Cortex of kidney (tissue), 1 donor: Measurements from ENCODE around the gene VEZF1.

Experiments used
- DNase-seq: peaks from one replicate; lab custom pipeline; 2025; lab: John Stamatoyannopoulos, UW

VEZF1 gene

GRCh38 chr17:57928928-57929327 lies 59.1 kb downstream of the VEZF1 start:
- no peak for DNase-seq

DNA sequence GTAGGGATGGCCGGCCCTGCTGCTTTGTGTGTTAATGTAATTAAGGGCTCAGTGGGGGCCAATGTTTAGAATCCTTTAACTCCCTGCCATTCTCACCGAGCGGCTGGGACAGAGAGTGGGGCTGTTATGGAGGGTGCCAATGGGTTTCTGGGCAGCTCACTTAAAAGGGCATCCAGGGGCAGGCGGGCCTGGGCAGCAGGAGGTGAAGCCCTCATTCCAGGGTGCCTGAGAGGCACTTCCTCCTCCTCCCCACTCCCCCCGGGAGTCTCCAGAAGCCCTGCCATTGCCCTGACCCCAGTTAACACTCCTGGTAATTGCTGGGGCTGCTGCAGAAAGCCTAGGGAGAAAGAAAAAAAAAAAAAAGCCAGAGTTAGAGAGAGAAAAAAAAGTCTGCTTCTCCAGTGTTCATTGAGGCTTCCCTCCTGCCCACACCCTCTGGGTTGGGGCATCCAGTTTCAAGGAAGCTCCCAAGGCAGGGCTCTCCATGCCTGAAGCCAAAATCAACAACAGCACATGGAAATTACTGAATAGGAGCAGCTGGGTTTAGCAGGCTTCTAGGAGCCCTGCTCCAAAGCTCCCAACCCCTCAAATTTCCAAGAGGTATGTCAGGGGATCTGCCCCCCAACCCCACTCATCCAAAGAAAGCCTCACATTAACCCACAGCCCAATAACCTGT lies 60.9 kb downstream of the VEZF1 start:
- no peak for DNase-seq

GRCh38 chr17:57926723-57927047 lies 61.4 kb downstream of the VEZF1 start:
- DNase-seq: no peak

GRCh38 chr17:57925361-57925990 lies 62.6 kb downstream of the VEZF1 start:
- no peak for DNase-seq

DNA sequence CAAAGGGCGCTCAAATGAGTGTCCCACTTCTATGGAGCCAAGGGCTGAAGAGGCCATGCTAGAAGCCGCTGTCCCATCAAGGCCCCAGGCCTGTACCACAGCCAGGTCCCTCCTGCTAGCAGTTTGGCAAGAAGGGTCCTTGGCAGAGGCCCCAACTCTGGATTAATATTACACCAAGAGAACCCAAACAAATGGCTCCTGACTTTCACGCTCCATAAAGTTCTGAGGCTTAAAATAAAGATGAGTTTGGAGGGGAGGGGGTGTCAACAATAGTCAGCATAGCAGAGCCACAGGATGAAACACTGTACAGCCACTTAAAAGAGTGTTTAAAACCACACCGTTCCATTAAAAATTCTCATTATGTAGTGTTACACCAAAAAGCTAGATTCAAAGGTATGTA lies 63.4 kb downstream of the VEZF1 start:
- no peak for DNase-seq
